GM12891 (cell line): ENCODE data around the gene SLC17A9.
"Not testable (repeated sequence)": the region's sequence is repeated elsewhere in the genome, so short reads cannot be mapped to it uniquely, and the experiment has no call there.

Experiments
- DNase-seq: peaks from one replicate; pipeline ENCODE4 v3.0.0; 2011; ENCODE audit warnings: low spot score; ENCODE audit not compliant: insufficient read length
- FAIRE-seq: peaks from 2 replicates; lab custom pipeline; 2011; peaks lifted over from hg19 to GRCh38; lab: Jason Lieb, UNC
- PAX5 ChIP-seq: IDR thresholded peaks from 2 replicates; pipeline ENCODE4 v1.6.1; 2011; ENCODE audit warnings: low read length, moderate library complexity, mild to moderate bottlenecking; ENCODE audit not compliant: insufficient read depth, severe bottlenecking
- POLR2A ChIP-seq: IDR thresholded peaks from 2 replicates; pipeline ENCODE4 v1.6.1; 2011; ENCODE audit warnings: low read depth, low read length, control low read depth
- POLR2AphosphoS5 ChIP-seq: IDR thresholded peaks from 2 replicates; pipeline ENCODE4 v1.6.1; 2011; ENCODE audit warnings: low read depth, low read length, control low read depth
- POU2F2 ChIP-seq: IDR thresholded peaks from 2 replicates; pipeline ENCODE4 v1.6.1; 2011; ENCODE audit warnings: low read depth, mild to moderate bottlenecking, control low read depth, low read length, moderate library complexity
- SPI1 ChIP-seq: IDR thresholded peaks from 2 replicates; pipeline ENCODE4 v1.6.1; 2011; ENCODE audit warnings: low read depth, low read length, control low read depth
- TAF1 ChIP-seq: IDR thresholded peaks from 2 replicates; pipeline ENCODE4 v1.6.1; 2011; ENCODE audit warnings: low read depth, low read length, control low read depth

Gene SLC17A9

DNA sequence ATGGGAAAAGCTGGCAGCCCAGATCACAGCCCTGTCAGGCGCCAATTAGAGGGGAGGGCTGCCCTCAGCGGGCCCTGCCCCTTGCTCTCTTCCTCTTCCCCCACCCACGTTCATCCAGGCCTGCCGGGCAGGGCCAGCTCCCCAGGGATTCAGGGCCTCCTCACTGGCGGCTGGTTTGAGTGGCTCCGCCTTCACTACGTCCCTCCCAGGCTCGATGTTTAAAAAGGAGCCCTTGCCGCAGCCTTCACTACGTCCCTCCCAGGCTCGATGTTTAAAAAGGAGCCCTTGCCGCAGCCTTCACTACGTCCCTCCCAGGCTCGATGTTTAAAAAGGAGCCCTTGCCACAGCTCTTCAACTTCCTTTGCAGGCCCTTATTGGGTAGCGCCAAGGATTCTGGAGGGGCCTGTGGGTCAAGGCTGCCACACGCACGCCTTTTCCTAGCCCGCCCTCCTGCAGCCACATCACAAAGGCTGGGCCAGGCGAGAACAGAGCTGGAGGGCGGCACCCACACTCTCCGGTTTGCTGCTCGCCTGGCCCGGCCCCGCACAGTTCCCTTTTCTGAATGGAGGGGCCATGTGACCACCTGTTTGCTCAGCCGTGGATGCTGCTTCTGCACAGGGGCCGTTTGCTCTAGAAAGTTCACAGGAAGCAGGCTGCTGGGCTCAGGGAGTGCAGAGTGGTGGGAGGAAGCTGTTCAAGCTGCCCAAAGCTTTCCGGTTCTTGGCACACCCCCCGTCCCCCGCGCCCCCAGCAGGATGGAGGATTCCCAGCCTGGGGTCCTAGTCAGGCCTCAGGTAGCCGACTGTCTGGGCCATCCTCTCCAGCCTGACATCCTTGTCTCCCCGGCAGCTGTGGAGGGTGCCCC is 1.6 kb downstream of the SLC17A9 start:
- peak; percentile 82 for FAIRE-seq
- TF ChIP-seq POU2F2: no peak; the same call in 1 of the 2 replicates
- peak; percentile 94 for TF ChIP-seq SPI1
- peak; percentile 62; the same call in 1 of the 2 replicates for TF ChIP-seq TAF1
- DNase-seq: peak; percentile 95

DNA sequence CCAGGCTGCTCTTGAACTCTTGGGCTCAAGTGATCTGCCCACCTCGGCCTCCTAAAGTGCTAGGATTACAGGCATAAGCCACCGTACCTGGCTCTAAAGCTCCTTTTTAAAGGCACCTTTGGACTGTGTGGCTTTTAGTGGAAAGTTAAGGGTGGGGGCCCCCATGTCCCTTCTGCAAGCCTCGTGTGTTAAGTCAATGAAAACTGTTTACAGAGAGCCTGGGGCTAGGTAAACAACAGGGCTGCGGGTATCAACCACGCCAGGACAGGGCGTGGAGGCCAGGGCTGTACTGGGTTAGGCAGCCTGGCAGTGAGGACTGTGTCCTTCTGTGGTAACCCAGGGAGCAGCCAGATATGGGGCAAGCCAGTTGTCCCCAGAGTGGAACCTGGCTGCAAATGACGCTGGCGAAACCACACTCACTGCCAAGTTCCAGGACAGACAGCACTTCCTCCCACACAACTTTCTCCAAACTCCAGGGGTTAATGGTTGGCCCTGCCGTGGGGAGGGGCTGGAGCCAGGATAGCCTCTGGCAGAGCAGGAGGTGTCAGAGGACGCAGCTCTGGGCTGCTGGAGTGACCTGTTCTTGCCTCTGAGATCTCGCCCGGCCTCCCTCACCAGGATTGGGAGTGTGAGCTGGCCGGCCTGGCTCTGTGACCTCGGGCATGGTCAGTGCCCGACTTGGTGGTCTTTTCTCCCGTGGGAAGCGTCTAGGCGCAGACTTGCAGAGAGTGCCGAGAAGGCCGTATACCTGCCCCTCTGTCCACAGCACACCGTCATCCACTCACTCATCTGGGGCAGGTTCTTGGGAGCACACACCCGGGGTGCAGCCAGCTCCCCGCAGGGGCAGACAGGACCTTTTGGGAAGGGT is 3.2 kb downstream of the SLC17A9 start:
- no peak for TF ChIP-seq PAX5
- TF ChIP-seq POLR2A: no peak
- TF ChIP-seq POLR2AphosphoS5: no peak
- TF ChIP-seq TAF1: no peak
- TF ChIP-seq SPI1: no peak
- no peak for TF ChIP-seq POU2F2
- FAIRE-seq (no peak), DNase-seq (no peak)

DNA sequence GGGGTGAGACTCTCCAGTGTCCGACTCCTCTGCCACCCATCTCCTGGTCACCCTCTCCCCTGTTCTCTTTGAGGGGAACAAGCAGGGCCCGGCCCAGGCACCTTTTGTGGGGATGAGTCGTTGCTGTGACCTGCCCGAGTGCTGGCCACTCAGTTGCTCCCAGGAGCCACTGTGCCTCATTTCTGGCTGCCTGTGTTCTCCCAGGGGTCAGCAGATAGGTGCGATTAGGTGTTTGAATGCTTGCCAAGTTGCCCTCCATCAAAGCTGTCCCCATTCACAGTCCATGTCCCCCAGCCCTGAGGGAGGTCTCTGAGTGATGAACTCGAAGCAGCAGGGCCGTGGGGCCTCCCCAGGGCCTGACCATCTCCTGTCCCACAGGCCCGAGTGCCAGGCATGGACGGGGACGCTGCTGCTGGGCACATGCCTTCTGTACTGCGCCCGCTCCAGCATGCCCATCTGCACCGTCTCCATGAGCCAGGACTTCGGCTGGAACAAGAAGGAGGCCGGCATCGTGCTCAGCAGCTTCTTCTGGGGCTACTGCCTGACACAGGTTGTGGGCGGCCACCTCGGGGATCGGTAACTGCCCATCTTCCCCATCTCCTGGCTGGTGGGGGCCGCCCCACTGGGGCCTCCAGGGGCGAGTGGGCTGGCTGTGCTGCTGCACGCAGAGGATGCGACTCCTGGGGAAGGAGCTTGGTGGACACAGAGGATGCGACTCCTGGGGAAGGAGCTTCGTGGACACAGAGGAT is 4.1 kb downstream of the SLC17A9 start:
- TF ChIP-seq SPI1 (no peak), POU2F2 (no peak), POLR2AphosphoS5 (no peak), TAF1 (no peak), POLR2A (no peak), PAX5 (no peak)

DNA sequence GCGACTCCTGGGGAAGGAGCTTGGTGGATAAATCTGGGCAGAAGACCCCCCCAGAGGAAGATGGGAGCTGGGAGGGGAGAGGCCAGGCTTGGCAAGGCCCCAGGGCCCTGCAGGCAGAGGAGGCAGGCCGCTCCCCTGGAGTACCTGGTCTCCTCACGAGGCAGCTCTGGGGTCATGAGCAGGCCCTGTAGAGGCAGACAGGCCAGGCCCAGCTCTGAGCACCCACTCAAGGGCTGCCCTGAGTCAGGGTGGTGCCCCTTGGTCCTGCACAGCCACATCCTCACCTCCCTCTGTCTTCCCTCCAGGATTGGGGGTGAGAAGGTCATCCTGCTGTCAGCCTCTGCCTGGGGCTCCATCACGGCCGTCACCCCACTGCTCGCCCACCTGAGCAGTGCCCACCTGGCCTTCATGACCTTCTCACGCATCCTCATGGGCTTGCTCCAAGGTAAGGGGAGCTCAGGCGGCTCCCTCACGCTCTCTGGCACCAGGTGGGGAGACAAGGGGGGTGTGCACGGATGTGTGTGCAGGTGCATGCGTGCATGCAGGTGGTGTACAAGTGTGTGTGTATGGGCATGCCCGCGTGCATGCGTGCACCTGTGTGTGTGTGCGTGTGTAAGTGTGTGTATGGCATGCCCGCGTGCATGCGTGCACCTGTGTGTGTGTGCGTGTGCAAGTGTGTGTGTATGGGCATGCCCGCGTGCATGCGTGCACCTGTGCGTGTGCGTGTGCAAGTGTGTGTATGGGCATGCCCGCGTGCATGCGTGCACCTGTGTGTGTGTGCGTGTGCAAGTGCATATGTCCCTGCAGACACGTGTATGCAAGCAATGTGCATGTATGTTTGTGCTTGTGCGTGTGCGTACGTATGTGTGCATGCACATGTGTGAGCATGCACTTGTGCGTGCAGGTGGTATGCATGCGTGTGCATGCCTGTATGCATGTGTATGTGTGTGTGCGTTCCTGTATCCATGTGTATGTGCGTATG is 4.9 kb downstream of the SLC17A9 start:
- FAIRE-seq: peak; percentile 57
- no peak for DNase-seq
- TF ChIP-seq SPI1 (no peak), POLR2A (no peak), POLR2AphosphoS5 (no peak), PAX5 (no peak), TAF1 (no peak)

More for the DNA sequence above, 4.1 kb downstream of the SLC17A9 start:
- DNase-seq: no peak
- FAIRE-seq: no peak

DNA sequence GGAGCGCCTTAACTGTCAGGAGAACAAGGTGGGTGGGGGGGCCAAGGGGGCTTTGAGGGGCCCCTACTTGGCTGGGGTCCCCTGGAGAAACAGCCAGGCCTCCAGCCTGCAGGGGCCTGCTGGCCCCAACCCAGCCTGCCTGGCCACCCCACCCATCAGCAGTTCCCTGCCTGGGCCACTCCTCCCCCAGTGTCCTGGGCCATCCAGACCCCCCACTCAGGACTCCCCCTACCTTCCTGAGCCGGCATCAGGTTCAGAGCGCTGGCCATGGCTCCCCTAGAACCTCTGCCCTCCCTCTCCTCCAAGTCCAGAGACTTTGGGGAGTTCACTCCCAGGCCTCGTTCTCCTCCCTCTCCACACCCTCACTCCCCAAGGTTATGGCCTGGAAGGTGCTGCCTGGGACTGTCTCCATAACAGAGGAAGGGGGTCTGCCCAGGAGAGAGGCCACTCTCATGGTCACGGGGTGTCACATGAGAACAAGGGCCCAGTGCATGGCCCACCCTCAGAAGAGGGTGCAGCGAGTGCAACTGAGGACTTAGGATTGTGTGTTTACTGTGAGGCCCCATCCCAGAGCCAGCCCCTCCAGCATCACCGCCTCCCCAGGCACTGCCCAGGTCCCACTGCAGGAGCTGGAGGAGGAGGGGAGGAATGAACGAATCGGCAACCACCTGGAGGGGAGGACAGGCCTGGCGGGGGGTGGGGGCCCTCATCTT is 6.0 kb downstream of the SLC17A9 start:
- no peak for FAIRE-seq
- no peak for TF ChIP-seq SPI1
- no peak for TF ChIP-seq POLR2A
- no peak for TF ChIP-seq PAX5
- TF ChIP-seq POLR2AphosphoS5: no peak
- no peak for TF ChIP-seq POU2F2
- DNase-seq: no peak

DNA sequence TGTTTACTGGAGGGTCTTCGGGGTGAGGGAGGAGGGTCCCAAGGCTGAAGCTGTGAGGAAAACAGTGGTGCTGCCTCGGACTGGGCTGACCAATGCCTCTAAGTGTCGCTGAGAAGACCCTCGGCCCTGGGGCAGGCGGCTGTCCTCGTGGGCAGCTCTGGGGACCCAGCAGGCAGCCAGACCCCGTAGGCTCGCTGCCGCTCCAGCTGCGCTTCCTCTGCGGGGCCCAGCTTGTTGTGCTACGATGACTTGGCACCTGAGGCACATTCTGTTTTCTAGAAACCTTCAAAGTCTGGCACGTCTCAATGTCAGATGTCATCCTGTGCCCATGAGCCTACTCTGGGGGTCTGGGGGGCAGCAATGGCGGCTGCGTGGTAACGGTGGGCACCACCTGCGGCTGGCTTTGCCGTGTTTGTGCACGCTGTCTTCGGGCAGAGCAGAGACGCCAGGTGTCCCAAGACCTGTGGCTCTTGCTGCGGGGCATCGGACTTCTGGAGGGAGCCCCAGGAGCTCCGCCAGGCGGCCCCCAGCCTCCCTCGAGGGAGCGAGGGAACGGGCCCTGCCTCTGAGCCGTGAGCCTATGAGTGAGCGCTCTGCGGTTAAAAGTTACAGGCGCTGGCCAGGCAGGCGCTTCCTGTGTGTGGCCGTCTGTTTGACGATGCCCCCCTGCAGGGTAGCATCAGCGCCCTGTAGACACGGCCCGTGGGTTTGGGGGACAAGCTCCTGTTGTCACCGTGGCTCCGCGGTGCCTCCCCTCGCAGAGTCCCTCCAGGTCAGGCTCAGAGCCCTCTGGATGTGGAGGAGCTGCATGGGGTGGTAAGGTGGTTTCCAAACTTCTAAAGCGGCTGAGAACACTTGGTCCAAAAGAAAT is 6.8 kb downstream of the SLC17A9 start:
- FAIRE-seq (no peak), DNase-seq (no peak)
- TF ChIP-seq PAX5 (no peak), TAF1 (no peak), POLR2AphosphoS5 (no peak)

DNA sequence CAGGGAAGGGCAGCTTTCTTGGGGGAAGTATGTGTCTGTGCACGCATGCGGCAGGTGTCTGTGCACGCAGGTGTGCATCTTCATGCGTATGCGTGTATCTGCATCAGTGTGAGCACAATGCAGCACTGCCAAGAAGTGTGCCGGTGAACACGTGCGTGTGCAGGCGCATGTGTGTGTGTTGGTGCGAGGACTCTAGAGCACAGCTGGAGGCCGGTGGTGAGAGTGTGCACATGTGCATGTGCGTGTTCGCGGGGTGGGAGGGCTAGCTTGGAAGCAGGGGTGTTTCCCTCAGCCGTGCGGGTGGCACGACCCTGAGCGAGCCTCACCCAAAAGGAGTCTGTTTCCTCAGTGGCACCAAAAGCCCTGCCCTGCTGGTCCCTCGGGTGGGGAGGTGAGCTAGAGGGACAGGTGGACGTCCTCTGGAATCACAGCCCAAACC is 7.5 kb downstream of the SLC17A9 start:
- TF ChIP-seq TAF1: no peak
- no peak for TF ChIP-seq POU2F2
- TF ChIP-seq POLR2A: no peak
- no peak for TF ChIP-seq PAX5
- no peak for TF ChIP-seq SPI1
- no peak for TF ChIP-seq POLR2AphosphoS5
- no peak for DNase-seq
- FAIRE-seq: peak; percentile 50

DNA sequence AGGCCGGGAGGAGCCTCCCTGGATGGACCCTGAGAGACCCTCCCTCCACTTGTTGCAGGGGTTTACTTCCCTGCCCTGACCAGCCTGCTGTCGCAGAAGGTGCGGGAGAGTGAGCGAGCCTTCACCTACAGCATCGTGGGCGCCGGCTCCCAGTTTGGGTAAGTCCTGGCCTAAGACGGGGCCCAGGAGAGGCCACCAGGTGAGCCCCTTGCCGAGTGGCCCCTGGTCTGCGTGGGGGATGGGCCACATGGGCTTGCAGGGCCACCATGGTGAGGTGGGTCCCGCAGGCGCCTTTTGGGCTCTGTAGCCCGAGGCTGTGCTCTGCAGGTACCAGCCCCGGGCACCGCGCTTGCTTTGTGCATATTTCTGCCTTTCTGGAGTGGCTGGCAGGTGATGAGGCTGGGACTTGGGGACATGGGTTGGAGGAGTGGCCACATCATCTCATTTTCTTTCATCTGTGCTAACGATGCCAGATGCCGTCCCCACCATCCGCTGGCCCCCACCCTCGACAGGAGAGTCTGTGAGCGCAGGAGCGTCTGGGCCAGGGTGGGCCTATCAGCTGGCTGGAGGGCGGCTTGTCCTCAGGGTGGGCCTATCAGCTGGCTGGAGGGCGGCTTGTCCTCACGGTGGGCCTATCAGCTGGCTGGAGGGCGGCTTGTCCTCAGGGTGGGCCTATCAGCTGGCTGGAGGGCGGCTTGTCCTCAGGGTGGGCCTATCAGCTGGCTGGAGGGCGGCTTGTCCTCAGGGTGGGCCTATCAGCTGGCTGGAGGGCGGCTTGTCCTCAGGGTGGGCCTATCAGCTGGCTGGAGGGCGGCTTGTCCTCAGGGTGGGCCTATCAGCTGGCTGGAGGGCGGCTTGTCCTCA is 8.2 kb downstream of the SLC17A9 start:
- FAIRE-seq, DNase-seq: not testable (repeated sequence)
